GM19351 (cell line): ENCODE data around the gene MYBBP1A.

Experiments
- ATAC-seq: cut with Tn5 transposase; IDR thresholded peaks from one replicate; pipeline ENCODE4 v1.9.1; 2021; ENCODE audit warnings: mild to moderate bottlenecking, moderate library complexity; ENCODE audit not compliant: unreplicated experiment

MYBBP1A gene

DNA sequence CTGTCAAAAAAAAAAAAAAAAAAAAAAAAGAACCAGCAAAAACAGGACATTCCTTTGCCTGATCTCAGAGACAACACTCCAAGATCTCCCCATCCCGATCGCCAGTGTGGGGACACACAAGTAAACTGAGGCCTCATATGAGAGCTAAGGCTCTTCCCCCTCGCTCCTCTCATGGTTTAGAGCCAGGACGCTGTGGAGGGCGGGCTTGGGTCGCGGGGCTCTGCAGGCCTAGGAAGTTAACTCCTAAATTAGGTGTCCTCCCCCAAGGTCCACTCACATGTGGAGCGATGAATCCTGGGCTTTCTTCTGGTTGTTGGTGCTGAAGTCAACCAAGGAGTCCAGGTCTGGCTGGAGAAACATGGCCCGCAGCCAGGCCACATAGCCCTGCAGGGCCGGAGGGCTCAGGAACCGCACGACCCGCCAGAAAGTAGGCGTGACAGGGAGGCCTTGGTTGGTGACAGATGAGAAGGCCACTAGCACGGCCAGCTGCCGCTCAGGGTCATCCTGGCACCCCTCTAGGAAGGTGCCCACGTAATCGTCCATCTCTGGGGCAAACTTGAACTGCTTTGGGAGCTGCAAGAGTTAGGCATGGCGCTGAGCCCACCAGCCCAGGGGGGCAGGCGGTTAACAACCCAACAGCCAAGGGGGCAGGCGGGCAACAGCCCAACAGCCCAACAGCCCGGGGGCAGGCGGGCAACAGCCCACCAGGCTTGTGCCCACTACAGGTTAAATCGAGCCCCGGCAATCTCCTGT lies 5.2 kb downstream of the MYBBP1A start:
- no peak for ATAC-seq

DNA sequence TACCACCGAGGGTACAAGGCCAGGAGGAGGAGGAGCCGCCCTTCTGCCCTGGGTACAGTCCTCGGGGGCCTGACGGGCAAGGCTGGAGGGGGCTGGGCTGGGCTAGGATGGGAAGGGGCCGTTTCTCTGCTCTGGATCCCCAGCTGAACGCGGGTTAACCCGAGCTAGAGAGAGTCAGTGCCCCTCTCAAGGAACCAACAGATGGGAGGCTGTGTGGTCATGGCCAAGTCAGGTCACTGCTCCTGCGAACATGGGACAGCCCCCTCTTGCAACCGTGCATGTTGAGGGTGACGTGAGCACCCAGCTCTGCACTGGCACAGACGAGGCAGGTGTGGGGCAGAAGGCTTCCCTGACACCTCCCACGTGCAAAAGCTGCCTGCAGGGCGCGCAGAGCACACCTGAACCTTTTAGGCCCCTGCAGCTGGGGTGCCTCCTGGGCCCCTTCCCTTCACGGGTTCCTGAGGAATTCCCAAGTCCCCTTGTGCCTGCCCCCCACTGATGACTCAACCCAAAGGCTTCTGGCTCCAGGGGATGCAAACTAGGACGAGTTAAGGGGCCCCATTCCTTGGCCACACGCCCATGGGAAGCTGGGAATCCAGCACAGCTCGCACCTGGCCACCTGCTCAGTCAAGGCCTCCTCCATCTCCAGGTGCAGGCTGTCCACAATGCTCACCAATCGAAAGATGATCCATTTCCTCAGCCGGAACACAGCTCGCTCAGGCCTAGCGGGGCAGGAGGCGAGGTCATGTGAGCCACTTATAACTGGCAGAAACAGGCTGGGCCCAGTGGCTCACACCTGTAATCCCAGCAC lies 6.3 kb downstream of the MYBBP1A start:
- no peak for ATAC-seq

DNA sequence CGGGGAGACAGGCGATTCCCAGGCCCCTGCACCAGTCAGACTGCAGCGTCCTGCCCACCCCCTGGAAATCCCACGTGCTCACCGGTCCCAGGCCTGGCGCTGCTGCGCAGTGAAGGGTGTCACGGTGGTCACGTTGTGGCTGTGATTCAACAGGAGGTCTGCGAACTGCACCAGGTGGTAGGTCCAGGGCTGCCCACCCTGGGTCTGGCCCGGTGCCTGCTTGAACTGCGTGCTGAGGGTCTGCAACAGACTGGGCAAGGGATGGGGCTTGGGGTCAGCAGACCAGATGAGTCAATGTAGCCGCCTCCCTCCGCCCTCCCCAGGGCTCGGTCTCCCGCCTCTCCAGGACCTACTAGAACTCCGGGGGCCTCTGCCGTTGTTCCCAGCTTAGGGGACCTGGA lies 7.1 kb downstream of the MYBBP1A start:
- ATAC-seq: no peak

DNA sequence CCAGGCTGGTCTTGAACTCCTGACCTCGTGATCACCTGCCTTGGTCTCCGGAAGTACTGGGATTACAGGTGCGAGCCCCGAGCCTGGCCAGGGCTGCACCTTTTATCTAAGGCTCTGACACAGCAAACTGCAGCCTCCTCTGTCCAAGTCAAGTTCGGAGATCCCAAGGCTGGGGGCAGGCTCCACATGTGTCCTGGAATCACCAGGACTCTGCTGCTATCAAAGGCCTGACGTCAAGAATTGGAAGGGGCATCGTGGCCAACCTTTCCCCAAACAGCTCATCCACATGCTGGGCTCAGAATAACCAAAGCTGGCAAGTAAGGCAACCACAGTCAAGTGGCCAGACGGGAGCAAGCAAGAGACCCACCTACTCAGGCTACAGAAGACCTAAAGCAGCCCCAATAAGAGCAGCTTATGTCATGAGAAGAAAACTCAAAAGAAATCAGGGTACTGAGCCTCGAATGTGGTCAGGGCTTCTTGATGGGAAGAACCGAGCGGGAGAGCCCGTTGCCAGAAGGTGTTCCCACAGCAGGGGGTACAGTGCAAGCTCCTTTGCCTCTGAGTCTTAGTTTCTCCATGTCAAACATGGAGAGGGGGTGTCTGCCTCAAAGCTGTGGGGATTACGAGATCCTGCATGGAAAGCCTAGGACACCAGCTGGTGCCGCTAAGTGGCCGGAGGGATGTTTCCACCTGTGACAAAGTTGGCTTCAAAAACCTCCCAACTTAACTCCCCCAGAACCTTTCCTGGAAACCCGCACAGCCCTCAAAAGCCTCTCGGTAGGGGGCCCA lies 7.9 kb downstream of the MYBBP1A start:
- no peak for ATAC-seq

DNA sequence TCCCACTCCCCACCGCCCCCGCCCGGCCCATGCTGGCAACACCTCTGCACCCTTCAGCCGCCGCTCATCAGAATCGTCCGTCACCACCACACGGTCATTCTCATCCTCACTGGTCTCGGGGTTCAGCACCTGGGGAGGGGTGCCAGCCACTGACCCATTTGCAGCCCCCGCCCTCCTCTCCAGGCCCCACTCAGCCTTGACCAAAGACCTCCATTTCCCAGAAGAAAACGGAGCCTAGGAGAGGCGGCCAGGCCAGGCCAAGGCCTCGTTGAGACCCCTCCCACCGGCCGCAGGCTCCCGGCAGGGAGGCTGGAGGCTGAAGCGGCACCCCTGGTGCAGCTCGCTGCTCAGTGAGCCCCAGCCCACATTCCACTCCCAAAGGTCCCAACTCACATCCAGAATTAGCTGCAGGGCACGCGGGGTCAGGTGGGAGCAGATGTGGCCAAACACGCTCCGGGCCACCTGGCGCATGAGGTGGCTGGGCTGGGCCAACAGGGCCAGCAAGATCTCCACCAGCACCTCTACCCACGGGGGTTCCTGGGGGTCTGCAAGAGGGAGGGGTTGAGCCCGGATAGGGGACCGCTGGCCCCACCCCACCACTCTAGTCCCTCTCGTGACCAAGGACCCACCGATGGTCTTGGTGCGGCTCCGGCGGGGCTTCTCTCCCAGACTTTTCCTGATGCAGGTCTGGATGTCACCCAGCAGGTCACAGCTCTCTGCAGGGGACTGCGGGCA lies 9.8 kb downstream of the MYBBP1A start:
- no peak for ATAC-seq

DNA sequence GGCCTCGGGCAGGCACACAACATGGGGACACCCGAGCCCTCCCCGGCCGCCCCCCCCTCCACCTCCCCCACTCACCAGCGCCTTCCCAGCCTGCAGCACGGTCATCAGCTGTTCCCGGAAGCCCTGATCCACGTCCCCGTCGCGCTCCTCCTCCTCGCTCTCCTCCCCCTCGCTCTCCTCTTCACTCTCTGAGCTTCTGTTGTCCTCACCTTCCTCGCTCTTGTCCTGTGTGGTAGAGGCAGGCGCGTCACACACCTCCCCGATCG lies 10.3 kb downstream of the MYBBP1A start:
- no peak for ATAC-seq

DNA sequence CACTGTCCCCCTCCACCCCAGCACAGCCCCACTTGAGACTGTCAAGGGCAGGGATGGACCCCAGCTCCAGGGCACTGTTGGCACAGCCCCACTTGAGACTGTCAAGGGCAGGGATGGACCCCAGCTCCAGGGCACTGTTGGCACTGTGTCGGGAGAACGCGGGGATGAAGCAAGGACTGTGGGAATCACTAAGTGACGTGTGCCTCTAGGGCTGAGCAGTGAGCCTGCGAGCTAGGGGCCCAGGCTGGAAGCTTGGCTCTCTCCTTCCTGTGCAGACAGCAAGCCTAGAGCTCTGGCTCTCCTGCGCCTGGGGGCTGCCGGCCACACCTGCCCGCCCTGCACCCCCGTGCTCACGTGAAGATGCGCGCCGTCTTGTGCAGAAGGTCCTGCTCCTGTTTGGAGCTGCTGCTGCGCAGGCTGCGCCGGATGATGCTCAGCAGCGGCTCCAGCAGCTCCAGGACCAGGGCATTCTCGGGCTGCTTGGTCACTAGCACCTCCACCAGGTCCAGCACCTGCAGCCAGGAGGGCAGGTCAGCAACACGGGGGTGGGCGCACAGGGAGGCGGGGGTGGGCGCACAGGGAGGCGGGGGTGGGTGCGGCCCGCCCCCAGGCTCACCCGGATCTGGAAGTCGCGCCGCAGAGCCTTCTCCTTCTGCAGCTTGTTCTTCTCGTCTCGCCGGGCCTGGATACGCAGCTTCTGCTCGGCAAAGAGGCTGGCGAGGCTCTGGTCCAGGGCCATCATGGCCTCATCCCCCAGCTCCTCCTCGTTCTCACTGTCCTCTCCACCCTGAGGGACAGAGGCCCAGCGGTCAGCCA lies 10.8 kb downstream of the MYBBP1A start:
- ATAC-seq: no peak

DNA sequence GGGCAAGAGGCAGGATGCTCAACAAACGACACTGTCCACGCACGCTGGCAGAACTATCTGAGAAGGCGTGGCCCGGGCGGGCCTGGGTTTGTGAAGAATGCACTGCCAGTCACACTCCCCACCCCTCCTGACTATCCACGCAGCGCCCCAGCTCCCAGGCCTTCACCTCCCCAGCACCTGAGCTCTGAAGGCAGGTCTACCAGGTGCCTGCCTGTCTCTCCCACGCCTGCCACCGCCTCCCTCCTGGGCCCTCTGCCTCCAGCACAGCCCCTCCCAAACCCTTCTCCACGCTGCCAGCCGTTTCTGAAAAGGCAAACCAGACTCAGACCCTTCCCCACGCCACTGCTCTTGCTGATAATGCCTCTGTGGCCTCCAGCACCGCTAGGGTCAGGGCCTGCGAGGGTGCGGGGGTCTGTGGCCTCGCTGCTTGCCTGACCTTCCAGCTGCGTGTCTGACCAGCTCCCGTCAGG lies 11.6 kb downstream of the MYBBP1A start:
- no peak for ATAC-seq

DNA sequence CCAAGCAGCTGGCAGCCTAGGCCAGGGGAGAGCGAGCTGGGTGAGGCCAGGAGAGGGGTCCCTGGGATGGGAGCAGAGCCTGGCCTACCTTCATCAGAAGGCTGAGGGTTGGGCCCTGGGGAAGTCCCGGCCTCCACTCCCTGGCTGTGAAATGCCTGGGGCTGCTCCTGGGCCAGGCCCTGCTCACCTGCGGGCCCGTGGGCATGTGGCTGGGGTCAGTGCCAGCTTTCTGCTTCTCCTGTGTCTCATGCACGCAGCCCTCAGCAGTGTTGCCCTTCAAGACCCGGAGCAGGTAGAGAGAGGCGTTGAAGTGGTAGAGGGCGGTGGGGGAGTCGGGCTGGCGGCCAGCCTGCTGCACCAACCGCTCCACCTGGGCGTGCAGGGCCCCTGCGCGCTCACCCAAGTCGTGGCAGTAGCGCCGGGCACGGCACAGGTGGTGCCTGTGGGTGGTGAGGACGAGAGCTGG lies 12.4 kb downstream of the MYBBP1A start:
- ATAC-seq: no peak

DNA sequence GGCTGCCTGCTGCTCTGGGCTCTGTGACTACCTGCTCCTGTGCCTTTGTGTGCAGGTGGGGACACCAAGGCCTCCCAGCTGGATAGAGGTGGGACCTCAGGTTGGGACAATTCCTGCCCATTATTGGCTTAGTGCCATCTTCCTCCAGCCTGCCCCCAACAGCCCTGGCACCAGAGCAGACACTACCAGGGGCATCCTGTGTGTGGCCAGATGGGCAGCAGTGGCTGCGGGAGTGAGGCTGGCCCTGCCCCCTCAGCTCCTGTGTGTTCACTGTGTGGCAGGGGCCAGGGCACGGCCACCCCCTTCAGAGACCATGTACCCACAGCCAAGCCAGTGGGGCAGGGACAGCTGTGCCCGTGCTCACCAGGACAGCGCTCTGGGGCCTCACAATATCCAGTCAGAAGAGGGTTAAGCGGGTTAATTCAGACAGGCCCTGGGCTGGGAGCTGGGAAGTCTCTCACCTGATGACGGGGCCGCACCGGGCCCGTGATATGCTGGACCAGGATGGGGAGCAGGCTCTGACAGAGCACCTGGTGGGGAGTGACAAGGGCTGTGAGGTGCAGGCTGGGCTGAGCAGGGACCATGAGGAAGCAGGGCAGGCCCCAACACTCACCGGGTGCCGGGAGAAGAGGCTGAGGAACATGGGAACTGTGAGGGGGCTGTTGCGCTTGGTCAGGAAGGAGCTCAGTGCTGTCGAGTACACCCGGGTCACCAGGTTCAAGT lies 13.0 kb downstream of the MYBBP1A start:
- ATAC-seq: no peak

DNA sequence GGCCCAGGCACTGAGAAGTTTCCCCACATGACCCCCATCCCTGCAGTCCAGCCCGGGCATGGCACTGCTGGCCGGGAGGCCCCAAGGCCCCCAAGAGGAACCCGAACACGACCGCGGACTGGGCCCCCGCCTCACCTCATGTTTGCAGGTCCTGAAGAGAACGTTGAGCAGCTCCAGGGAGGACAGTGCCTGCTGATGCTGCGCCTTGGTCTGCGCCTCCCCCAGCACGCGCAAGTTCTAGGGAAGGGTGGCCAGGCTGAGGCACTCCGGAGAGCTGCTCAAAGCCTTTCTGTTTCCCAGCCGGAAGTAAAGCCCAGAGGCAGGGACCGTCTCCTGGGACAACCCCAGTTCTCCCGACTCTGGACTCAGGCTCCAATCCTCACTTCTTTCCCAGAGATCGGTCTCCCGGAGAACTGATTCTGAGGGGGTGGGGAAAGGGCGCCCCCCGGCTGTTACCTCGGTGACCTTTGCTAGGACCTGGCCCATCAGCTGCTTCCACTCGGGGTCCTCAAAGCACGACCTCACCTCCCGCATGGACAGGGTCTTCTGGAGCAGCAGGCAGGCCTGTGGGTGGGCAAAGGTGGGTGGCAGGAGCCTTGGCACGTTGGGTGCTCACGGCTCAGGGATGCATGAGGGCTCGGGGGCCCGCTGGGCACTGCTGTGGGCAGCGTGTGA lies 13.7 kb downstream of the MYBBP1A start:
- no peak for ATAC-seq

DNA sequence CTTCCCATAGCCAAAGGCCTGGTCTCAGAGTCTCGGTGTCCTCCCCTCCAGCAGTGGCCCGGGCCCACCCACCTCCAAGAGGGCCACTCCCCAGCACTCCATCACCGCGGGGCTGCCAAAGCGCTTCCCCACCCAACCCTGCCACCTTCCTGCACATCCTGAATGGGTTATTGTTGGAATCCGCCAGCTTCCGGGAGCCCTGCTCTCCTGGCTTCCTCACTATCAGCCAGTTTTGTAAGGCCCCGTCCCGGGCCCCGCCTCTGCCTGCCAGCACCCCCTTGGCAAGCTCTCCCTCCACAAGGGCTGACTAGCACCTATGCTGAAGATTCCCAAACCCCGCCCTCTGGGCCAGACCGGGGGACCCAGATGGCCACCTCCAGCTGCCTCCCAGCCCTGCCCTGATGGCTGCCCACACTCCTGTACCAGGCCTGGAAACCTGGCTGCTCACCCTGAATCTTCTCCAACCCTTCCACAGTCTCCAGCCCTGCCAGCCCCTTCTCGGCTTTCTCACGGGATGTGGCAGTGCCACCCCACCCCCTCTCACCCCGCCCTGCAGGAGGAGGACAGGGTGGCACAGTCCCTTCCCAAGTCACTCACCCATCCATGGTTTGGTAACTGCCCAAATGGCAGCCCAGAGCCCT lies 14.4 kb downstream of the MYBBP1A start:
- ATAC-seq: no peak

DNA sequence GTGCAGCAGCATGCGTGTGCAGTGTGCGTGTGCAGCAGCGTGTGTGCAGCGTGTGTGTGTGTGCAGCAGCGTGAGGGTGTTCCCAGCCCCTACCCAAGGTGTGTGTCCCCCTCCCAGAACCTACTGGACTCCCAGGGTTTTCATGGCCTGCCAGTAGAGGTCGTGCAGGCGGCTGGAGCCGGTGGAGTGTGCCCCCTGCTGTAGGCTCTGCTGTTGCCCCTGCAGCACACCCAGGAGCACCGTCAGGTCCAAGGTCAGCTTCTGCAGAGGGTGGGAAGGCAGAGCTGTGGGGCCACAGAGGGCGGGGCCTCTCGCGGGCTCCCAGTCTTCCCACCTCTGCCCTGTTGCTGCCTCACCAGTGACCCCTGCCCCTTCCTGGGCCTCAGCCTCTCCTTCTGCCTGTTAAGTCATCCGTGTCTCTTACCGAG lies 14.9 kb downstream of the MYBBP1A start:
- ATAC-seq: no peak

DNA sequence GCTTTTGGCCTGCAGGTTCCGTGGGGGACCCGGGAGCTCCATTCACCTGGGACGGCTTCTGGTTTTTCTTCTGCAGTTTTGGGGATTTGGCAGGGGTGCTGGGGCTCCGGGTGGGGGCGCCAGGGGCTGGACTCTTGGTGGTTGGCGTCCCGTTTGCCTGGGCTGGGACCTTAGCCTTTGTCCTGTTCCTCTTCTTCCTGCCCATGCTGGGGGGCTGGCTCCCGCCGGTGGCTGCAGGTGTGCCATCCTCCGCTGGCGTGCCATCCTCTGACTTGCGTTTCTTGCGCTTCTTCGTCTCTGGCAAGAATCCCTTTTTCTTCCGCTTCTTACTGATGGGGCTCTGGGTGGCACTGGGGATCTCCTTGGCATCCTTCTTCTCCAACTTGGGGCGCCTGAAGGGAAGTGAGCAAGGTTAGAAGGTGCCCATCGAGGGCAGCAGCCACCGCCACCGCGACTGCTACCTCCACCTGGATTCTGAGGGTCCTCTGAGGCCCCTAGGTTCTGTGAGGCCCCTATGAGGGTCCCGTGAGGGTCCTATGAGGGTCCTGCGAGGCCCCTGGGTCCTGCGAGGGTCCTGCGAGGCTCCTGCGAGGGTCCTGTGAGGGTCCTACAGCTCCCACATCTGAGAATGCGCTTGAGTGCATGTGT lies 15.5 kb downstream of the MYBBP1A start:
- no peak for ATAC-seq

DNA sequence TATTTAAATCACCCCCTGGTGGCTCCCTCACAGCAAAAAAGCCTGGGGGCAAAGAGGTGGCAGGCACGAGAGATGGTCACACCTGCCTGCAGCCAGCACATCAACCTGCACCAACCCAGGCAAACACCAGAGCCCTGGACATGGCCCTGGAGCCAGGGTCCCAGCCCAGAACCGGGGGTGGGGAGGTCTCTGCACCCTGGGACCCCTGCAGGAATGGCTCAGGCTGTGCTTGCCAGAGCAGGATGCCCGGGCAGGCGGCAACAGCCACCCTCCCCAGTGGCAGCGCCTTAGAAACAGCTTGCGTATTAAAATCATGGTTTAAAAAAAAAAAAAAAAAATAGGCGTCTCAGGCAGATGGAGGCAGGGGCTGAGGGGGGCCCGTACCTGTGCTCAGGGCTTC lies 16.2 kb downstream of the MYBBP1A start:
- no peak for ATAC-seq

DNA sequence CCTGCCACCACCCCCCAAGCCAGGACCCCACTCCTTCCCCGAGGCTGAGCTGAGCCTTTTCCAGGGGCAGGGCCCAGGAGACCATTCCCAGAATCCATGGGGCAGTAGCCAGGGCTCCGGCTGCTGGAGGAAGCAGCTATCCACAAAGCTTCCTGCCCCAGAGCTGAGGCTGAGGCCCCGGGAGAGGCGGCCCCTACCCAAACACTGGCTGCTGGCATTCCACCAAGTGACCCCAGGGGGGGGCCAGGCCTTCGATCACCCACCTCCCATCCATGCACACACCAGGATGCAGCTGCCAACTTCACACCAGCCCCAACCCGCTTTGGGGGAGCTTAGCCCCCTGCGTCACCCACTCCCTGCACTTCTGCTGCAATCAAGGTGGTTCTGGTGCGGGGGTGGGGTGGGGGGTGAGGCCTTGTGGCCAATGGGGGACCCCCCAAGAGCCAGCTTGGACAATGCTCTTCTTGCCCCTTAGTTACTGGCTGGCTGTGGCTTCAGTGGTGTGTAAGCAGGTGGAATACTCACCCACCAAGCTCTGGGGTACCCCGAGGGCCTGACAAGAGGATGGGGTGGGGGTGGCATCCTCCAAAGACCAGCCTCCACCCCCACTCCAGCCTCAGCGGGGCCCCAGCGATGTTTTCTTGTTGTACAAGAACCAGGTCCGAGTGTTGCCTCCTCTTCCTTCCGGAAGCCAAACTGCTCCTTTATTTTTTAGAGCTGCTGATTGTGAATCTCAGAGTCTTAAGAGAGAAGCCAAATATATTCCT lies 16.8 kb downstream of the MYBBP1A start:
- no peak for ATAC-seq
